HepG2 (cell line): Measurements from ENCODE around the gene TPX2. TPM values are rescaled to one million over a fixed set of nuclear protein-coding genes. Genes with fewer than 3 reads are reported as not detected.
A peak's percentile ranks its signal among the peaks of the same experiment; 100 is the strongest.

Source experiments
- ASH2L ChIP-seq: fragments of 300-600, 200-600 bp; sonication (generic); IDR thresholded peaks from 2 replicates; pipeline ENCODE4 v1.7.0; 2017; ENCODE audit warnings: low read depth, mild to moderate bottlenecking, moderate library complexity, mixed read lengths, low read length; ENCODE audit not compliant: insufficient read length
- ATM ChIP-seq: fragments of 450-650 bp; IDR thresholded peaks from 2 replicates; pipeline ENCODE4 v1.7.1; 2017; ENCODE audit warnings: mild to moderate bottlenecking, borderline replicate concordance
- BRD4 ChIP-seq: sonication (generic); formaldehyde crosslinking; IDR thresholded peaks from 2 replicates; pipeline ENCODE4 v1.4.0; 2020; ENCODE audit warnings: missing genetic modification reagents
- CHD2 ChIP-seq: IDR thresholded peaks from 2 replicates; pipeline ENCODE4 v1.6.1; 2011; ENCODE audit warnings: low read depth, low read length, improper control_type of control experiment
- GABPB1 ChIP-seq: IDR thresholded peaks from 2 replicates; pipeline ENCODE4 v1.6.1; 2016; ENCODE audit warnings: mild to moderate bottlenecking, missing genetic modification reagents, moderate library complexity, missing compliant biosample characterization
- GATA4 ChIP-seq: sonication (generic); IDR thresholded peaks from 2 replicates; pipeline ENCODE4 v1.6.1; 2016; ENCODE audit warnings: antibody characterized with exemption, low read depth, borderline replicate concordance
- GATAD1 ChIP-seq: IDR thresholded peaks from 2 replicates; pipeline ENCODE4 v1.6.1; 2016; ENCODE audit warnings: missing genetic modification reagents, missing compliant biosample characterization
- NCOR1 ChIP-seq: fragments of 200-600 bp; sonication (generic); IDR thresholded peaks from 2 replicates; pipeline ENCODE4 v1.7.0; 2017; ENCODE audit warnings: antibody characterized with exemption, low read length, borderline replicate concordance
- NFKB2 ChIP-seq: sonication (generic); formaldehyde crosslinking; IDR thresholded peaks from 2 replicates; pipeline ENCODE4 v1.4.0; 2020; ENCODE audit warnings: missing genetic modification reagents, borderline replicate concordance
- POLR2G ChIP-seq: fragments of 200-400 bp; formaldehyde crosslinking; IDR thresholded peaks from 2 replicates; pipeline ENCODE4 v1.6.1; 2018; ENCODE audit warnings: mild to moderate bottlenecking, low read depth, low read length, moderate library complexity
- RARA ChIP-seq: IDR thresholded peaks from 2 replicates; pipeline ENCODE4 v1.6.1; 2016; ENCODE audit warnings: missing genetic modification reagents, missing compliant biosample characterization
- RBM22 ChIP-seq: fragments of 200-400 bp; formaldehyde crosslinking; optimal IDR thresholded peaks from 2 replicates; pipeline ENCODE3; 2017; ENCODE audit warnings: mild to moderate bottlenecking, low read length, moderate library complexity
- RCOR2 ChIP-seq: IDR thresholded peaks from 2 replicates; pipeline ENCODE4 v1.6.1; 2016; ENCODE audit warnings: missing biosample characterization, missing genetic modification reagents
- RELA ChIP-seq: sonication (generic); formaldehyde crosslinking; IDR thresholded peaks from 2 replicates; pipeline ENCODE4 v1.4.0; 2020; ENCODE audit warnings: missing genetic modification reagents
- SIN3A ChIP-seq: IDR thresholded peaks from 2 replicates; pipeline ENCODE4 v1.6.1; 2011; ENCODE audit warnings: low read depth, mild to moderate bottlenecking, control low read depth, low read length, borderline replicate concordance
- SMARCE1 ChIP-seq: fragments of 450-650 bp; IDR thresholded peaks from 2 replicates; pipeline ENCODE4 v1.6.1; 2017; ENCODE audit warnings: borderline replicate concordance
- TAF1 ChIP-seq: sonication (generic); formaldehyde crosslinking; IDR thresholded peaks from 2 replicates; pipeline ENCODE4 v1.4.0; 2020; ENCODE audit warnings: missing genetic modification reagents
- TCF7L2 ChIP-seq: IDR thresholded peaks from 2 replicates; pipeline ENCODE4 v1.6.1; 2011; ENCODE audit warnings: mild to moderate bottlenecking, low read depth, low read length, moderate library complexity
- ZMAT3 ChIP-seq: sonication (generic); formaldehyde crosslinking; conservative IDR thresholded peaks from 2 replicates; pipeline ENCODE4 v1.7.0; 2021; ENCODE audit warnings: missing genetic modification reagents
- ZNF124 ChIP-seq: sonication (generic); formaldehyde crosslinking; IDR thresholded peaks from 2 replicates; pipeline ENCODE4 v1.4.0; 2020; ENCODE audit warnings: missing genetic modification reagents
- ZNF296 ChIP-seq: sonication (generic); formaldehyde crosslinking; conservative IDR thresholded peaks from 2 replicates; pipeline ENCODE4 v1.5.0; 2020; ENCODE audit warnings: mild to moderate bottlenecking, missing genetic modification reagents
- ZNF34 ChIP-seq: sonication (generic); formaldehyde crosslinking; IDR thresholded peaks from 2 replicates; pipeline ENCODE4 v1.4.0; 2020; ENCODE audit warnings: mild to moderate bottlenecking, missing genetic modification reagents, borderline replicate concordance
- ZNF547 ChIP-seq: sonication (generic); formaldehyde crosslinking; IDR thresholded peaks from 2 replicates; pipeline ENCODE4 v1.5.1; 2020; ENCODE audit warnings: mild to moderate bottlenecking, missing genetic modification reagents
- ZNF572 ChIP-seq: sonication (generic); formaldehyde crosslinking; IDR thresholded peaks from 2 replicates; pipeline ENCODE4 v1.5.1; 2020; ENCODE audit warnings: mild to moderate bottlenecking, missing genetic modification reagents
- ZNF792 ChIP-seq: IDR thresholded peaks from 2 replicates; pipeline ENCODE4 v1.6.1; 2016
- ZNF879 ChIP-seq: sonication (generic); formaldehyde crosslinking; IDR thresholded peaks from 2 replicates; pipeline ENCODE4 v1.8.1; 2023; ENCODE audit warnings: missing genetic modification reagents
- ZNF891 ChIP-seq: sonication (generic); formaldehyde crosslinking; IDR thresholded peaks from 2 replicates; pipeline ENCODE4 v1.5.0; 2020; ENCODE audit warnings: mild to moderate bottlenecking, missing genetic modification reagents
- ZSCAN25 ChIP-seq: sonication (generic); formaldehyde crosslinking; IDR thresholded peaks from 2 replicates; pipeline ENCODE4 v1.8.0; 2022; ENCODE audit warnings: mild to moderate bottlenecking, missing genetic modification reagents
- polyA plus RNA-seq, 8 experiments: library from polyadenylated mRNA; depleted of rRNA in 3 of 8; stranded (reverse) in 7 of 8; unstranded in 1 of 8; fragments of >200 nt; fragmentation: Illumina TruSeq in 4 of 8; extraction: Trizol in 4 of 8; gene quantifications; 2 replicates each; pipeline versions ENCODE4 v1.2.1 to v1.2.3, GENCODE V29; 2011 to 2016; ENCODE audit warnings: low read depth in 4 of 8, missing spikeins in 1 of 8, mixed read lengths in 1 of 8; ENCODE audit not compliant: insufficient read depth in 1 of 8
- total RNA-seq, 5 experiments: library from RNA; depleted of rRNA; stranded (reverse); fragments of >200 nt; fragmentation: Illumina TruSeq; extraction: Trizol; gene quantifications; 2 replicates each; pipeline ENCODE4 v1.2.3, GENCODE V29; 2016; ENCODE audit warnings: low read depth in 1 of 5
- TF ChIP-seq, protein P1 (sequence below): sonication (generic); formaldehyde crosslinking; IDR thresholded peaks from 2 replicates; pipeline ENCODE4 v1.5.1; 2020; ENCODE audit warnings: mild to moderate bottlenecking, missing genetic modification reagents, borderline replicate concordance
- TF ChIP-seq, protein P2 (sequence below): sonication (generic); formaldehyde crosslinking; IDR thresholded peaks from 2 replicates; pipeline ENCODE4 v1.5.0; 2020; ENCODE audit warnings: missing genetic modification reagents

Gene TPX2
- total and polyA plus RNA-seq, 2 of the 13 experiments (the other 11 are each of a cell fraction or from before 2014, with no cell fraction given), result 34.3 to 124 TPM

DNA sequence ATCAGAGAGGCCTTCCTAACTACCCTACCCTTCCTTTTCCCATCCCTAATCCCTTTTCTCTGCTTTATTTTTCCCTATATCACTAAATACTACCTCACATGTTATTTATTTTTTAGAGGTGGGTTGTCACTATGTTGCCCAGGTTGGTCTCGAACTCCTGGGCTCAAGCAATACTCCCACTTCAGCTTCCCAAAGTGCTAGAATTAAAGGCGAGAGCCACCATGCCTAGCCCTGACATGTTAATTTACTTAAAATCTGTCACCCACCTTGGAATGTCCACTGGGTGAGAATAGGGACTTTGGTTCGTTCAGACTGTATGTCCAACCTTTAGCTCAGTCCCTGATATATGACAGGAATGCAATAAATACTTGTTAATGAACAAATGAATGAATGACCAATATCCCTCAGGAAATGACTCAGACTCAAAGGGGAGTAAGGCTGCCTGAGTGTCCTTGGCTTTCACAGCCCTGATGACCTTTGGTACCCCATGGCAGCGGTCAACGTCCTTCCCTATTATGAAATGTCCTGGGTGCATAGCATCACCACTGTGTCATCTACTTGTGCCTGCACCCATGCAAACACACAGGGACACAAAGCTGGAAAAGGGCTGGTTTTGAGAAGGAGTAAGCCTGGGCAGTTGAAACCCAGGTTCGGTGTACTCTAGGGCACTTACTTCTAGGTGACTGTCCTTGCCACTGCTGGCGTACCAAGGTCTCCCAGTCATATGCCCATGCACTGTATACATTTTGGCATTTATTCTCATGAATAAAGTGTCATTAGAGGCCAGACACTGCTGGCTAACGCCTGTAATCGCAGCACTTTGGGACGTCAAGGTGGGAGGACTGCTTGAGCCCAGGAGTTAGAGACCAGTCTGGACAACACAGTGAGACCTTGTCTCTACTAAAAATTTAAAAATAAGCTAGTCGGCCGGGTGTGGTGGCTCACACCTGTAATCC lies 43.0 kb upstream of the TPX2 start (continued):
- 0 out of 2 replicates have a peak, but pooled peaks have one; percentile 65 for TF ChIP-seq ZNF879 (CRISPR knock-in tag)
- no peak for TF ChIP-seq ATM
- peak; percentile 92; the same call in 1 of the 2 replicates for TF ChIP-seq ZNF124 (CRISPR knock-in tag)
- peak; percentile 85; the same call in 1 of the 2 replicates for TF ChIP-seq GATA4
- peak; percentile 82 for TF ChIP-seq ASH2L
- 0 out of 2 replicates have a peak, but pooled peaks have one; percentile 36 for TF ChIP-seq CHD2
- TF ChIP-seq ZSCAN25 (CRISPR knock-in tag), result peak; percentile 84
- peak; percentile 88 for TF ChIP-seq GATAD1
- peak; percentile 98 for TF ChIP-seq ZNF792
- peak; percentile 100 for TF ChIP-seq RARA
- peak; percentile 33; the same call in 1 of the 2 replicates for TF ChIP-seq ZNF891 (CRISPR knock-in tag)
- TF ChIP-seq RELA, result peak; percentile 87; the same call in 1 of the 2 replicates
- peak; percentile 100 for TF ChIP-seq RCOR2 (CRISPR knock-in tag)
- peak; percentile 99 for TF ChIP-seq RBM22
- TF ChIP-seq, protein P1, sequence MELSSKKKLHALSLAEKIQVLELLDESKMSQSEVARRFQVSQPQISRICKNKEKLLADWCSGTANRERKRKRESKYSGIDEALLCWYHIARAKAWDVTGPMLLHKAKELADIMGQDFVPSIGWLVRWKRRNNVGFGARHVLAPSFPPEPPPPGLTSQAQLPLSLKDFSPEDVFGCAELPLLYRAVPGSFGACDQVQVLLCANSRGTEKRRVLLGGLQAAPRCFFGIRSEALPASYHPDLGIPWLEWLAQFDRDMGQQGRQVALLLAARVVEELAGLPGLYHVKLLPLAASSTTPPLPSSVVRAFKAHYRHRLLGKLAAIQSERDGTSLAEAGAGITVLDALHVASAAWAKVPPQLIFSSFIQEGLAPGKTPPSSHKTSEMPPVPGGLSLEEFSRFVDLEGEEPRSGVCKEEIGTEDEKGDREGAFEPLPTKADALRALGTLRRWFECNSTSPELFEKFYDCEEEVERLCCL (CRISPR knock-in tag), result no peak
- peak; percentile 95 for TF ChIP-seq ZMAT3
- TF ChIP-seq, protein P2, sequence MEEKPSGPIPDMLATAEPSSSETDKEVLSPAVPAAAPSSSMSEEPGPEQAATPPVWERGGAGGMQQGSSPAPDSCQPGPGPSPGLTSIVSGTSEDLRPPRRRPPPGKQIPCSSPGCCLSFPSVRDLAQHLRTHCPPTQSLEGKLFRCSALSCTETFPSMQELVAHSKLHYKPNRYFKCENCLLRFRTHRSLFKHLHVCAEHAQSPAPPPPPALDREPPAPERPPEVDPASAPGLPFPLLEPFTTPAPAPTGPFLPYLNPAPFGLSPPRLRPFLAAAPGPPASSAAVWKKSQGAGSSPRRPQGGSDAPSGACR (CRISPR knock-in tag), result peak; percentile 96
- peak; percentile 99 for TF ChIP-seq BRD4 (CRISPR knock-in tag)
- 0 out of 2 replicates have a peak, but pooled peaks have one; percentile 7 for TF ChIP-seq ZNF296 (CRISPR knock-in tag)
- peak; percentile 58; the same call in 1 of the 2 replicates for TF ChIP-seq SIN3A
- TF ChIP-seq TCF7L2, result no peak
- peak; percentile 20; the same call in 1 of the 2 replicates for TF ChIP-seq NFKB2 (CRISPR knock-in tag)
- peak; percentile 68; the same call in 1 of the 2 replicates for TF ChIP-seq GABPB1
- TF ChIP-seq POLR2G, result peak; percentile 54
- TF ChIP-seq NCOR1, result peak; percentile 100
- peak; percentile 72 for TF ChIP-seq TAF1 (CRISPR knock-in tag)
- 0 out of 2 replicates have a peak, but pooled peaks have one; percentile 21 for TF ChIP-seq SMARCE1
- TF ChIP-seq ZNF34 (CRISPR knock-in tag), result no peak
- TF ChIP-seq ZNF572 (CRISPR knock-in tag), result 0 out of 2 replicates have a peak, but pooled peaks have one; percentile 75
- TF ChIP-seq ZNF547 (CRISPR knock-in tag), result no peak; the same call in none of the 2 replicates
